ENCODE measurements around the gene CHMP4B.
"Not testable (repeated sequence)": the region's sequence is repeated elsewhere in the genome, so short reads cannot be mapped to it uniquely, and the experiment has no call there.

CHMP4B gene

DNA sequence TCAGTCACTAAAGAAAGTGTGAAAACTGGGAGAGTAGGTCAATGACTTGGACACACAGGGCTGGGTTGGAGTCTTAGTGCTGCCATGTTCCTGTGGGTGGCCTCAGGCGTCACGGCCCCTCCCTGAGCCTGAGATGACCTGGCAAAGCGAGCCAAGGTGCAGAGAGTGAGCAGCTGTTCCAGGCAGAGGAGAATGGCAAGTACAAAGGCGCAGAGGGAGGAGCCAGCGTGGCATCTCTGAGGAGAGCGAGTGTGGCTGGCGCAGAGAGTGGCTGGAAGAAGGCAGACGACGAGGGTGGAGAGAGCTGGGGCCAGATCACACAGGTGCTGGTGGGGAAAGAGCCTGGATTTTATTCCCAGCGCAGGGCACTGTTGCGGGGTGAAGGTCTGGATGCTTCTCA lies 20.6 kb upstream of the CHMP4B start:
- FAIRE-seq, result no peak

- FAIRE-seq, result no peak
These were observed 20.1 kb upstream of the CHMP4B start for GRCh38 chr20:33791021-33791420.

GRCh38 chr20:33791540-33791939 lies 19.6 kb upstream of the CHMP4B start:
- no peak for FAIRE-seq

DNA sequence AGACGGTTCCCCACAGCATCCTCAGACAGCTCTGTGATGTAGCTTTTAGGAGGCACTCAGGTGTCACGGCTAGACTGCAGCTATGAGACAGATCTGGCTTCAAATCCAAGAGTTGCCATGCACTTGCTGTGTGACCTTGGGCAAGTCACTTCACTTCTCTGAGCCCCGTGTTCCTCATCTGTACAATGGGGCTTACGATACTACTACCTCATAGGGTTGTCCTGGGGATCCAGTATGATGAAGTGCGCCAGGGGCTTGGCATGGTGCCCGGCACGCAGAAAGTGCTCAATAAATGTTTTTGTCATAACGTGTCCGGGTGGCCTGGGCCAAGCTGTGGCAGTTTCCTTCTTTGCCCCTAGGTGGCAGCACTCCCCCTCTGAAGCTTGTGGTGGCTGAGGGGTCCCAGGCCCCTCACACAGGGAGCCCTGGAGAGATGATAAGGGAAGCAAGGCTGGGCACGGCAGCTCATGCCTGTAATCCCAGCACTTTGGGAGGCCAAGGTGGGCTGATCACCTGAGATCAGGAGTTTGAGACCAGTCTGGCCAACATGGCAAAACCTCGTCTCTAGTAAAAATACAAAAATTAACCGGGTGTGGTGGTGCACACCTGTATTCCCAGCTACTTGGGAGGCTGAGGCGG lies 19.1 kb upstream of the CHMP4B start:
- no peak for FAIRE-seq

DNA sequence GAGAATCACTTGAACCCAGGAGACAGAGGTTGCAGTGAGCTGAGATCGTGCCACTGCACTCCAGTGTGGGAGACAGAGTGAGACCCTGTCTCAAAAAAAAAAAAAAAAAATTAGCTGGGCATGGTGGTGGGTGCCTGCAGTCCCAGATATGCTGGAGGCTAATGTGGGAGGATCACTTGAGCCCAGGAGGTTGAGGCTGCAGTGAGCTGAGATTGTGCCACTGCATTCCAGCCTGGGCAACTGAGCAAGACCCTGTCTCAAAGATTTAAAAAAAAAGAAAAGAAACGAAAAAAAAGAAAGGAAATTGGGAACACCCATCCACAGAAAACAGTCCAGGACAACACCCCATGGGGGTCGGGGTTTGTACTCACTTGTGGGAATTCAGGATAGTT lies 18.6 kb upstream of the CHMP4B start:
- not testable (repeated sequence) for FAIRE-seq

DNA sequence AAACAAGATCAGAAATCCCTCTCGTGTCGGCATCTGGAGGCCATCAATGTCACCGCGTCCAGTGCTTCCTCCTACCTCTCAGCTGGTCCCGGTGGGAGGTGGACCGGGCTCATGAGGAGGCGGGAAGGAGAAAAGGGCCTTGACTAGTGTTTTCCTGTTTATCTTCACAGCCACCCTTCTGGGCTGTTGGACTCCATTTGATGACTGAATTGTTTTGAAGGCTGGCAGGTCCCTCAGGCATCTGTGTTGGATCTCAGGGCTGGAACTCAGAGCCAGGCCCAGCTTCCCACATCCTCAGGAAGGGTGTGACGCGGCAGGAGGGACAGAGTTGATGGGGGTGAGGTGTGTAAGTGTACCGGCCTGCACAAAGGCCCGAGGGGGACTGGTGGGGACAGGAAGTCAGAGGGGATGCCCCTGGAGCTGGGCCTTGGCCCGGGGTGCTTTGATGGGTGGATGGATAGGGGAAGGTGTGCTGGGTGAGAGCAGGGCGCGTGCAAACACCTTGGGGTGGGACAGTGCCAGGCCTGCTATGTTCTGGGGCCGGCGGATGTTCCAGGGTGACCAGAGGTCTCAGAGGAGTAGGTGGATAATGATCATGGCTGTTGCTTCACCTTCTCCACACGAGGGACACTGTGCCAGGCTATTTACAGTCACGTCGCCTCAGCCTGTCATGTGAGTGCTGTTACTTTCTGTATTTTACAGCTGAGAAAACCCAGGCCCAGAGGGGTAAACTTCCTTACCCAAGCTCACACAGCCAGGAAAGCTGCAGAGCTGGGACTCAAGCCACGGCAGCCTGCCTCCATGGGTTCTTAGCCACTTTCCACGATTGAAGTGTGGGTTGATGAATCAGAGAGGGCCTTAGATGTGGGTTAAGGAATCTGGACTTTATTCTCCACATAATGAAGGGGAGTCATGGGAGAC lies 17.9 kb upstream of the CHMP4B start:
- FAIRE-seq, result no peak

GRCh38 chr20:33796263-33796906 lies 14.8 kb upstream of the CHMP4B start:
- no peak for FAIRE-seq

DNA sequence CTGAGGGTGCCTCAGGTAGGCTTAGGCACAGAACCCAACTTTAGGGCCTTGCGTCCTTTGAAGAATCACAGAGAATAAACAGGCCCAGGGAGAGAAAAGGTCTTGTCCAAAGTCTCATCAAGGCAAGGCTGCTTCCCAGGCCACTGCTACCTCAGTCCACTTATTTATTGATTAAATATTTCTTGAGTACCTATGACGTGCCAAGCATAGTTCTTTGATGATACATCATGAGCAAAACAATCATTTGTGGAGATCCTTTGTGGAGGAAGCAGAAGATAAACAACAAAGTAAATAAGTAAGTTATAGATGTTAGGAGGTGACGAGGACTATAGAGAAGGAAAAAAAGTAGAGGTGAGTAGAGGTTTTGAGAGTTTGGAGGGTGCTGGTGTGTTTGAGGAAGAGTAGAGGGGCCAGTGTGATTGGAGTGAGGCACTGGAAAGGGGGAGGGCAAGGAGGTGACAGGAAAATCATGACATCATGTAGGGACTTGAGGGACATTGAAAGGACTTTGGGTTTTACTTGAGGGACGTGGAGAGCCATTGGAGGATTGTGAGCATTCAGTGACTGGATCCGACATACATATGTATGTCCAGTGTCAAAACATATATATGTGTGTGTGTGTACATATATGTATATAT lies 14.1 kb upstream of the CHMP4B start:
- no peak for FAIRE-seq

DNA sequence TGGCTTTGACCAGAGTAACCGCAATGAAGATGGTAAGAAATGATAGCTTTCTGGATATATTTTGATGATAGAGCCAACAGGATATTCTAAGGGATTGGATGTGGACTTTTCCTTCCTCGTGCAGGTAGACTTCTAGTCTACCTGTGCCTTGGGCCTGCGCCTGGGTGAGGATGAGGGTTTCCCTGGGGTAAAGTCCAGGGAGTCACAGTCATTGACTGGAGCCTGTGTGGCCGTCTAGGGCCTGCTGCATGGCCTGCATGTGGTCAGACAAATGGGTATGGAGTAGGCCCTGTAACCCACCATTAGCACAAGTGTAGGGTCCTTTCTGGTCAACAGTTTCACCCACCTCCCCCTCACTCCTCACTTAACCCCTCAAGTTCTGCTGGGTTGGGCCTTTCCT lies 12.7 kb upstream of the CHMP4B start:
- FAIRE-seq, result no peak

- FAIRE-seq, result no peak
These were observed 7.2 kb upstream of the CHMP4B start for GRCh38 chr20:33803921-33804337.

DNA sequence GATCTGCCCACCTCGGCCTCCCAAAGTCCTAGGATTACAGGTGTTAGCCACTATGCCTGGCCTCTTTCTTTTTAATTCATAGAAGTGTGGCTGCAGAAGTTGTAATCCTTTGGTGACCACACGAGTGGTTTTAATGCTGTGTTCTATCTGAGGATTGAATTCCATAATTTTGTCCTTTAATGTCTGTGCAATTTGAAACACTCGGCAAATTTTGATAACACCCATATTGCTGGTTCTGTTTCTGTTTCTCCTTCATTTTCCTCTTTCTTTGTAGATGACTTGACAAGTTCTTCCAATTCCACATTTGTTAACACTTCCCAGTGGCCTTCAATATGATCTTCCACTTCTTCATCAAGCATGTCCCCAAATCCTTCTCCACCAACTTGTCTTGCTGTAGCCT lies 2.8 kb upstream of the CHMP4B start:
- no peak for FAIRE-seq

DNA sequence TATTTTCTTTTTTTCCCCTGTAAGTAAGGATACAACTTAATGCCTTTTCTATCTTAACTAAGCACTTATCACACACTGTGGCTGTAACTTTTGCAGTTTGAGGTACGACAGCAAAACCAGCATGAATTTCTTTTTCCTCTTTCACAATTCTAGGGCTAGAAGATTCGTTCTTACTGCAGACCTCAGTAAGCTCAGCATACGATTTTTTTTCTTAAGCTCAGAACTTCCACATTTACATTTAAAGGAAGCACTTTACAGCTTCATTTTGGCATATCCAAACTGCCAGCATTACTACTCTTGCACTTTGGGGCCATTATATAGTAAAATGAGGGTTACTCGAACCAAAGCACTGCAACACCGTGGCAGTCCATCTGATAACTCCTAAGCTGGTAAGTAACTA lies 889 bp upstream of the CHMP4B start:
- FAIRE-seq, result no peak

DNA sequence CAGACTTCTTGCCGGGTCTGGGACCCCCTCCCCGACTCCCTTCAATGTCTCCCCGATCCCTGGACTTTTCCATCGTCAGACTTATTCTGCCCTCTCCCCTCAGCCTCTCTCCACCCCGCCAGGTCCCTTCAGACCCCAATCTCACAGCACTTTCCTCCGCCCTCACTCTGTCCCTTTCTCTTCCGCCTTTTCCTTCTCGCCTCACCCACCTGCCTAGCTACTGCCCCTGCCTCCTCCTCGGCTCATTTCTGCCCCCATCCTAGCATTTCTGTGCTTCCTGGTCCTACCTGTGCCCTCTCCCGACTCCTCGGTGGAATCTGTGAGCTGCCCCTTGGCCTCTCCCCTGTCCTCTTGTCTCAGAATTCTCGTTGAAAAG lies 616 bp downstream of the CHMP4B start:
- no peak for FAIRE-seq

GRCh38 chr20:33812152-33812849 lies 1.2 kb downstream of the CHMP4B start:
- no peak for FAIRE-seq

- no peak for FAIRE-seq
These were observed 1.8 kb downstream of the CHMP4B start for GRCh38 chr20:33812908-33813462.

DNA sequence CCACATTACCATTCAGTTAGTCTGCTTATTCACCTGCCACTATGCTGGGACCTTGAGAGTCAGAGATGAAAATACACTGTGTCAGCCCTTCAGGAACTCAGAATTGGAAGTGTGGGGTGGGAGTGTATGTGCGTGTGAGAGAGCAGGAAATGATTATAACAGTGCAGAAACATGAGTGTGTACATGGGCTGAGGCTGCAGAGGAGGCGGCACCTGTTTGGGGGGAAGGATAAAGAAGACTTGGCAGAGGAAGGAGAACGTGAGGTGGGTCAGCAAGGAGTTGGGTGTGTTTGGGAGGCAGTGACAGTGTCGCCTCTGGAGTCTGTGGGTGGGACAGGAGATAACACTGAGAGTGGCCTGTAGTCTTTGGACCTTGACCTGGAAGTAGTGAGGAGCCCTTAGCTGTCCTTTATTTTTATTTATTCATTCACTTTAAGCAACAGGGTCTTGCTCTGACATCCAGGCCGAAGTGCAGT lies 3.1 kb downstream of the CHMP4B start:
- FAIRE-seq, result no peak

DNA sequence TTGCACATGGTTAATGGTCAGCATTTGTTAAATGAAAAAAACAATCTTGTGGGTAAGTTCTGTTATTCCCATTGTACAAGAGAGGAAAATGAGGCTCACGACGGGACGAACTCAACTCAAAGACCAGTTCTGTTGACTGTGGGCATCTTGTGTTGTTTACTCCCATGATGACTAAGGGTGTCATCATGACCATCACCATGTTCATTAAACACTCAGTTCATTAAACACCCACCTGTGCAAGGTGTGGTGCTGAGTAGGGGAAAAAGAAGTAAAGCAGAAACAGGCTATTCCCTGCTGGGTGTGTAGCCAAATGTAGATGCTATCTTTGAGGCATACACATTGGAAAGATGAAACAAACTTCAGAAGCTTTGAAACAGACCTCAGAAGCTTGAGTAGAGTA lies 4.5 kb downstream of the CHMP4B start:
- no peak for FAIRE-seq

- FAIRE-seq, result no peak
These were observed 5.0 kb downstream of the CHMP4B start for GRCh38 chr20:33816191-33816590.

DNA sequence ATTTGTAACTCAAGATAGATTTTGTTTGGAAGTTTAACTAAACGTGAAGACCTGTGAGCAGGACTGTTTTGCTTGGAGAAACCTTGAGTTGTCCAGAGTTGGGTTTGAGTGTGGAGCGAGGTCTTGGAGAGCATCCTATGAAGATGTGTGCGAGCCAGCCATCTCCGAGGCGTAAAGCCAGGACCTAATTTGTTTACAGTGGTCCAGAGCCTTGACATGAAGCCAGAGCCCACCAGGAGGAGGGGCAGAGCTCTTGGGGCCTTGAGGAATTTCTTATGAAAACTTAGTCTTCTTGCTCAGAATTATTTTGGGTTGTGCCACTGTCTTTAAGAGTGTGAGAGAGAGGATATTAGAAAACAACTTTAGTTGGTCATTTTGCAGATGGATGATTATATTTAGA lies 6.3 kb downstream of the CHMP4B start:
- no peak for FAIRE-seq

DNA sequence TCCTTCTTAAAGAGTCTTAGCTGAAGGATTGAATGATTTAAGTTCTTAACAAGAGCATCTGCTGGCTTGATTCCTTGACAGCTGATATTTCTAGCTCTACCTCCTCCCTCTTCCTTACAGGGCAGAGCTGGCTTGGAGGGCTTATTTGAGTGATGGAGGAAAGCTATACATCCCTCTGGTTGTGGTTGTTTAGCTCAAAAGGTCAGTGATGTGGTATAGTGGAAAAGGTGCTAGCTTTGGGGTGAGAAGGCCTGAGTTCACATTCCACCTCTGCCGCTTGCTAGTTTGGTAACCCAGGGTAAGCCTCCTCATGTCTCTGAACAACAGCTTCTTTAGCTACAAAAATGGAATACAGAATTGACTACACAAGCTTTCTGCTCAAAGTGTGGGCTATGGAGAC lies 8.3 kb downstream of the CHMP4B start:
- no peak for FAIRE-seq

DNA sequence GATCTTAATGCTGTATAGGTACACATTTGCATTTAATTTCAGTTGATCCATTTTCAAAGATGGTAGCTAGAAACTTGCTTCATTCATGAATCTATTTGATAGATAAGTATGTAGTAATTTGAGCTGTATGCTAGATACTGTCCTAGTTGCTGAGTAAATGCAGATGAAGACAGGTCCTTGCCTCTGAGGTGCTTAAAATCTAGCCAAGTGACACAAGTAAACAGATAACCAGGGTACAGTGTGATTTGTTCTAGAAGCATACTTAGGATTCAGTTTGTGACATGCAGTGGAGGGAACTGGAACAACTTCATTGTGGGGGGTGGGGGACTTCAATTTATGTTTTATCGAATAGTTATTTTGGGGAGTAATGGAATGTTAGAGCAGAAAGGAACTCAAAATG lies 9.2 kb downstream of the CHMP4B start:
- FAIRE-seq, result no peak

- no peak for FAIRE-seq
These were observed 10.2 kb downstream of the CHMP4B start for GRCh38 chr20:33821270-33821836.

All from endometrium (tissue), 2 donors.